CD4-positive, alpha-beta memory T cell (primary cell): ENCODE results near the gene MTX2. TPM values are rescaled to one million over a fixed set of nuclear protein-coding genes. Genes with fewer than 3 reads are reported as not detected.

Experiments used
- CTCF ChIA-PET: fragments of 350-600 bp; sonication (Branson Sonifier 250); formaldehyde crosslinking; loops from one replicate; lab custom pipeline; 2021; ENCODE audit warnings: inconsistent platforms; ENCODE audit not compliant: partially characterized antibody; lab: Charles Lee
- POLR2A ChIA-PET: fragments of 350-600 bp; sonication (Branson Sonifier 250); formaldehyde crosslinking; loops from one replicate; lab custom pipeline; 2021; ENCODE audit not compliant: partially characterized antibody; lab: Charles Lee
- DNase-seq, 5 donors: peaks; one replicate each; pipeline versions ENCODE4 v3.0.0 to v3.0.0-alpha.2; 2020 to 2022; ENCODE audit warnings: mixed read lengths in 1 of 5
- H3K27ac ChIP-seq: one replicate; pipeline ENCODE4 v1.7.0; 2013; ENCODE audit warnings: low read depth, low read length
- H3K27me3 ChIP-seq: 2 replicates; pipeline ENCODE4 v1.7.0; 2013; ENCODE audit warnings: mild to moderate bottlenecking, low read length, moderate library complexity; ENCODE audit not compliant: insufficient read depth
- H3K36me3 ChIP-seq: 2 replicates; pipeline ENCODE4 v1.7.0; 2013; ENCODE audit warnings: mild to moderate bottlenecking, low read length, moderate library complexity; ENCODE audit not compliant: insufficient read depth
- H3K4me1 ChIP-seq: 2 replicates; pipeline ENCODE4 v1.7.0; 2013; ENCODE audit warnings: mild to moderate bottlenecking, low read length, moderate library complexity; ENCODE audit not compliant: insufficient read depth
- H3K4me3 ChIP-seq, 2 donors: one replicate each; pipeline ENCODE4 v1.7.0; 2013; ENCODE audit warnings: low read length in 2 of 2, mild to moderate bottlenecking in 1 of 2
- H3K9me3 ChIP-seq, 2 donors: one replicate each; pipeline ENCODE4 v1.7.0; 2013; ENCODE audit warnings: low read length in 2 of 2, control low read depth in 1 of 2; ENCODE audit not compliant: control insufficient read depth in 1 of 2
- H3K27ac Mint-ChIP-seq, 7 donors: one replicate each; pipeline ENCODE4 v1.8.0; 2020 to 2021; ENCODE audit warnings: mixed read lengths in 7 of 7, mild to moderate bottlenecking in 6 of 7, inconsistent platforms in 3 of 7, moderate library complexity in 3 of 7
- H3K27me3 Mint-ChIP-seq, 2 donors: one replicate each; pipeline ENCODE4 v1.8.0; 2020 to 2021; ENCODE audit warnings: mixed read lengths in 2 of 2
- H3K36me3 Mint-ChIP-seq, 2 donors: one replicate each; pipeline ENCODE4 v1.8.0; 2020 to 2021; ENCODE audit warnings: mixed read lengths in 2 of 2, inconsistent platforms in 1 of 2, mild to moderate bottlenecking in 1 of 2
- H3K4me1 Mint-ChIP-seq, 4 donors: one replicate each; pipeline ENCODE4 v1.8.0; 2020 to 2021; ENCODE audit warnings: mixed read lengths in 4 of 4, mild to moderate bottlenecking in 1 of 4
- H3K4me3 Mint-ChIP-seq, 8 donors: one replicate each; pipeline ENCODE4 v1.8.0; 2020 to 2021; ENCODE audit warnings: mixed read lengths in 8 of 8, mild to moderate bottlenecking in 7 of 8, moderate library complexity in 6 of 8, inconsistent platforms in 3 of 8
- H3K9me3 Mint-ChIP-seq, 8 donors: one replicate each; pipeline ENCODE4 v1.8.0; 2020 to 2021; ENCODE audit warnings: mixed read lengths in 8 of 8, mild to moderate bottlenecking in 5 of 8, inconsistent platforms in 3 of 8, moderate library complexity in 1 of 8
- intact Hi-C: fragments of 100-400 bp; cut with micrococcal nuclease; formaldehyde crosslinking; loops from one replicate; pipeline ENCODE4 v1.15.1; 2023
- polyA plus RNA-seq, 2 donors: library from polyadenylated mRNA; unstranded; fragments of 300-500 nt; fragmentation: Illumina TruSeq; gene quantifications; one replicate each; pipeline ENCODE4 v1.2.3, GENCODE V29; 2021
- total RNA-seq, 2 experiments: library from RNA; stranded (reverse); gene quantifications; one replicate each; pipeline ENCODE4 v1.2.3, GENCODE V29; 2021

The MTX2 gene
- total and polyA plus RNA-seq, 4 experiments from 2014 or later: 7.6 to 24.6 (median 12.0) TPM

- Mint-ChIP-seq H3K27ac (peak overlapping the region; percentile 86 to 95 (median 89)), H3K36me3 (peaks cover 0 to 6% of the 10 kb centered on the region in 2 donors), H3K9me3 (no peaks in the 10 kb centered on the region), H3K4me3 (peak overlapping the region; percentile 95 to 99 (median 98)), H3K27me3 (peaks cover 1 to 2% of the 10 kb centered on the region in 2 donors), H3K4me1 (peaks cover 12 to 39% (median 16%) of the 10 kb centered on the region in 4 donors)
- Histone ChIP-seq H3K27ac (peak overlapping the region; percentile 50), H3K4me1 (peaks cover 13% of the 10 kb centered on the region), H3K27me3 (no peaks in the 10 kb centered on the region), H3K9me3 (no peaks in the 10 kb centered on the region), H3K4me3 (peak overlapping the region; percentile 88 to 93), H3K36me3 (no peaks in the 10 kb centered on the region)
- DNase-seq: no peak
- ChIA-PET CTCF (no interaction called here), POLR2A (no interaction called here)
- intact Hi-C loops: no loop called here
These were observed 983 bp downstream of the MTX2 start for GRCh38 chr2:176270100-176270750.

GRCh38 chr2:176272870-176273459 lies 3.7 kb downstream of the MTX2 start:
- POLR2A ChIA-PET: no interaction called here
- CTCF ChIA-PET: no interaction called here
- Histone ChIP-seq H3K4me1 (peaks cover 13% of the 10 kb centered on the region), H3K27me3 (no peaks in the 10 kb centered on the region), H3K27ac (no peak overlapping the region), H3K9me3 (no peaks in the 10 kb centered on the region), H3K4me3 (no peak overlapping the region), H3K36me3 (no peaks in the 10 kb centered on the region)
- Mint-ChIP-seq H3K27ac (no peak overlapping the region), H3K9me3 (no peaks in the 10 kb centered on the region), H3K27me3 (peaks cover 0 to 1% of the 10 kb centered on the region in 2 donors), H3K36me3 (peaks cover 0 to 6% of the 10 kb centered on the region in 2 donors), H3K4me1 (peaks cover 15 to 43% (median 17%) of the 10 kb centered on the region in 4 donors), H3K4me3 (no peak overlapping the region)
- intact Hi-C loops: no loop called here
- DNase-seq: no peak

- H3K4me1 ChIP-seq: no peaks in the 10 kb centered on the region
- H3K4me3 ChIP-seq: no peak overlapping the region
- CTCF ChIA-PET: no interaction called here
- no peaks in the 10 kb centered on the region for H3K27me3 Mint-ChIP-seq
- no peaks in the 10 kb centered on the region for H3K27me3 ChIP-seq
- H3K9me3 Mint-ChIP-seq: no peaks in the 10 kb centered on the region
- no peak for DNase-seq
- H3K36me3 Mint-ChIP-seq: peaks cover 2 to 4% of the 10 kb centered on the region in 2 donors
- peaks cover 19 to 38% (median 27%) of the 10 kb centered on the region in 4 donors for H3K4me1 Mint-ChIP-seq
- H3K9me3 ChIP-seq: no peaks in the 10 kb centered on the region
- no peak overlapping the region for H3K4me3 Mint-ChIP-seq
- no peaks in the 10 kb centered on the region for H3K36me3 ChIP-seq
- intact Hi-C loops: no loop called here
- POLR2A ChIA-PET: no interaction called here
- no peak overlapping the region for H3K27ac Mint-ChIP-seq
- no peak overlapping the region for H3K27ac ChIP-seq
These were observed 9.7 kb downstream of the MTX2 start for GRCh38 chr2:176278927-176279326.

- intact Hi-C loops: no loop called here
These were observed 10.9 kb downstream of the MTX2 start for GRCh38 chr2:176280156-176280555.

GRCh38 chr2:176280867-176281658 lies 11.8 kb downstream of the MTX2 start:
- CTCF ChIA-PET: no interaction called here
- Mint-ChIP-seq H3K9me3 (no peaks in the 10 kb centered on the region), H3K27me3 (no peaks in the 10 kb centered on the region), H3K36me3 (peaks cover 2 to 6% of the 10 kb centered on the region in 2 donors), H3K4me1 (peaks cover 27 to 46% (median 38%) of the 10 kb centered on the region in 4 donors), H3K4me3 (no peak overlapping the region), H3K27ac (no peak overlapping the region)
- Histone ChIP-seq H3K4me1 (no peaks in the 10 kb centered on the region), H3K36me3 (no peaks in the 10 kb centered on the region), H3K27me3 (no peaks in the 10 kb centered on the region), H3K4me3 (no peak overlapping the region), H3K27ac (no peak overlapping the region), H3K9me3 (no peaks in the 10 kb centered on the region)
- POLR2A ChIA-PET: no interaction called here
- intact Hi-C loops: no loop called here
- no peak for DNase-seq

More at GRCh38 chr2:176280156-176280555, 10.9 kb downstream of the MTX2 start:
- Histone ChIP-seq H3K4me3 (no peak overlapping the region), H3K27ac (no peak overlapping the region), H3K4me1 (no peaks in the 10 kb centered on the region), H3K27me3 (no peaks in the 10 kb centered on the region), H3K9me3 (no peaks in the 10 kb centered on the region), H3K36me3 (no peaks in the 10 kb centered on the region)
- Mint-ChIP-seq H3K27me3 (no peaks in the 10 kb centered on the region), H3K36me3 (peaks cover 2 to 4% of the 10 kb centered on the region in 2 donors), H3K9me3 (no peaks in the 10 kb centered on the region), H3K4me1 (peaks cover 23 to 45% (median 32%) of the 10 kb centered on the region in 4 donors), H3K4me3 (peak overlapping the region in 1 of 8 donors; percentile 4), H3K27ac (no peak overlapping the region)
- ChIA-PET CTCF (no interaction called here), POLR2A (no interaction called here)
- DNase-seq: no peak

- no peaks in the 10 kb centered on the region for H3K9me3 Mint-ChIP-seq
- no peak for DNase-seq
- intact Hi-C loops: no loop called here
- ChIA-PET POLR2A (no interaction called here), CTCF (no interaction called here)
- H3K27me3 Mint-ChIP-seq: no peaks in the 10 kb centered on the region
- peaks cover 3 to 13% of the 10 kb centered on the region in 2 donors for H3K36me3 Mint-ChIP-seq
- Histone ChIP-seq H3K4me3 (no peak overlapping the region), H3K27ac (no peak overlapping the region), H3K9me3 (no peaks in the 10 kb centered on the region), H3K36me3 (no peaks in the 10 kb centered on the region), H3K4me1 (no peaks in the 10 kb centered on the region), H3K27me3 (no peaks in the 10 kb centered on the region)
- peaks cover 30 to 52% (median 38%) of the 10 kb centered on the region in 4 donors for H3K4me1 Mint-ChIP-seq
- peak overlapping the region in 2 of 8 donors; percentile 12 to 22 for H3K4me3 Mint-ChIP-seq
- H3K27ac Mint-ChIP-seq: peak overlapping the region in 1 of 7 donors; percentile 9
These were observed 14.2 kb downstream of the MTX2 start for GRCh38 chr2:176283291-176284068.
